NCI-H2107 treated with DMSO at 0.1 percent for 48 hours (cell line): Measurements from ENCODE around the gene SDHAF4.
"Not testable (repeated sequence)": the region's sequence is repeated elsewhere in the genome, so short reads cannot be mapped to it uniquely, and the experiment has no call there.

Experiments
- DNase-seq: peaks from one replicate; lab custom pipeline; 2025; ENCODE audit not compliant: unreplicated experiment; lab: John Stamatoyannopoulos, UW

The SDHAF4 gene

GRCh38 chr6:70566751-70567382 is at the start of gene SDHAF4:
TSS of gene SDHAF4 (plus strand) at chr6:70566930. CDS start at chr6:70566941, 11 bp downstream.
- peak; percentile 71 for DNase-seq

- no peak for DNase-seq
Measured at GRCh38 chr6:70518723-70519122, 48.0 kb upstream of the SDHAF4 start.

- no peak for DNase-seq
Measured at GRCh38 chr6:70520575-70520974, 46.2 kb upstream of the SDHAF4 start.

DNA sequence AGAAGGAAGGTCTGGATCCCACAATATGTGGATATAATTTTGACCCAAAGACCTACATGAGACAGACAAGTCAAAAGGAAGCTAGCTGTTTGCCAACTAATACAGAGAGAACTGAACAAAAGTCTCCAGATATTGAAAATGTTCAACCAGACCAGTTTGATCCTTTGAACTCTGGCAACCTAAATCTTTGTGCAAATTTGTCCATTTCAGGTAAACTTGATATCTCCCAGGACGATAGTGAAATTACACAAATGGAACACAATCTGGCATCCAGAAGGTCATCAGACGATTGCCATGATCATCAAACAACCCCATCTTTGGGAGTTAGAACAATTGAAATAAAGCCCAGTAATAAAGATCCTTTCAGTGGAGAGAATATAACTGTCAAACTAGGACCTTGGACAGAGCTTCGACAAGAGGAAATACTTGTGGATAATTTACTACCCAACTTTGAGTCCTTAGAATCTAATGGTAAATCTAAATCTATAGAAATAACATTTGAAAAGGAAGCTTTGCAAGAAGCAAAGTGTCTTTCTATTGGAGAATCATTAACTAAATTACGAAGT is 41.9 kb upstream of the SDHAF4 start:
- DNase-seq, result no peak

GRCh38 chr6:70527071-70527737 is 39.5 kb upstream of the SDHAF4 start:
- DNase-seq, result no peak

- DNase-seq, result no peak
Measured at GRCh38 chr6:70530023-70530422, 36.7 kb upstream of the SDHAF4 start.

- DNase-seq, result no peak
Measured at GRCh38 chr6:70531133-70531532, 35.6 kb upstream of the SDHAF4 start.

DNA sequence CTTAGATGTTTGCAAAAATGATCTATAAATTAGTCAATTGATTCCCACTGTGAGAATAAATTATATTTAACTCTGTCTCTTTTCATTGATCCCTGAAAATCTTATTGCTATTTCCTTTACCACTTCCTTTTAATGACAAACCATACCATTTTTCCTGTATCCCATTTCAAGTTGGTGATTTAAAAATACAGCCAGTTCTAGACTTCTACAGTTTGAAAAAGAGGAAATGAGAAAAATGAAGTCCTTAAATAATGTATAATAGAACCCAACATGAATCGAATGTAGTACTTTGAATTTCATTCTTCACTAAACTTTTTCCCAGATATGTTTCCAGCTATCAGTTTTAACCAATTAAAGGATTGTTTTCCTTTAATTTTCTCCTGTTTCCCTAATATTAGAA is 29.5 kb upstream of the SDHAF4 start:
- no peak for DNase-seq

DNA sequence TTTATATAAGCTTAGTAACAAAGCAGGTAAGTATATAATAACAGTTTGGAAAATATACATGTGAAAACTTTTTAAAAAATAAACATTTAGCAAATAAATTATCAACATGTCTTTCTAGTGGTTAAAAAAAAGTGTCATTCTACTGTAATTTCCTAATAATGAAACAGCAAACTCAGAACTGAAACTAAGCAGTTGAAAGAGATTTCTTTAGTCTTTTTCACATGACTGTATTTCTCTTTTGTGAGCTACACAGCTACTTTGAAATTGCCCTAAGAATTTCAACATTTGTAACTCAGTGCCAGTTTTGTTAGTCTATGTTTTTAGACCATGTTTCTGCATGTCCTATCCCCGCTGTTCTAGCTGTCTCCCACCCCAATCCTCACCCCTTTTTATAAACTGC is 28.4 kb upstream of the SDHAF4 start:
- DNase-seq, result no peak

GRCh38 chr6:70547313-70547712 is 19.4 kb upstream of the SDHAF4 start:
- no peak for DNase-seq

DNA sequence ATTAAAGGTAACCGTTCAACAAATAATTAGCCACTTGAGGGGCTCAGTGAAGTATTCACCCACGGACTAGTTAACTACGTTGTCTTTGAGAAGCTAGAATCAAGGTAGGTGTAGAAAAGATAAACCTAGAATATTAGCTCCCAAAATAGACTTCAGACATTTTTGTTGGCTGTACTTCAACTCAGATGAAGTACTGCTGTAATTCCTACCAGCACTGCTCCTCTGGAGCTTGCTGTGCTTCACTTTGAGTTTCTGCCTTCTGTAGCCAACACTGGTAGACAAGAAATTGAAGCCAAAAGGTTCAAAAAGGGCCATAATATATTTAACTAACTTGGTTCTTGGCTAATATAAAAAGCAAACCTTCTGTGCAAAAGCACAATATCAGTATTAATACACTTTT is 18.8 kb upstream of the SDHAF4 start:
- no peak for DNase-seq

- no peak for DNase-seq
Measured at GRCh38 chr6:70549327-70549726, 17.4 kb upstream of the SDHAF4 start.

DNA sequence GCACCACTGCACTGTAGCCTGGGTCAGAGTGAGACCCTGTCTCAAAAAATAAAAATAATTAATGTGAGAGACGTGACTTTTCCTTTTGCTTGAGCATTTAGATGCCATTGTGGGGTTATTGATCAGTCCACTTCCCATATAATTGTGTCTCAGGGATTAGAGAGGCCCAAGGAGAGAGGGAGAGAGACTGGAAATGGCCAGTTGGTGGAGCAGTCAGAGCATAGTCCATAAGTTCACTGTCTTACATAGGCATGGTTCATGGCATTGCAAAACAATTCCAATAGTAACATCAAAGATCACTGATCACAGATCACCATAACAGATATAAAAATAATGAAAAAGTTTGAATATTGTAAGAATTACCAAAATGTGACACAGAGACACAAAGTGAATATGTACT is 15.2 kb upstream of the SDHAF4 start:
- DNase-seq, result no peak

GRCh38 chr6:70552286-70552940 is 14.3 kb upstream of the SDHAF4 start:
- DNase-seq, result not testable (repeated sequence)

- DNase-seq, result no peak
Measured at GRCh38 chr6:70552974-70553373, 13.8 kb upstream of the SDHAF4 start.

GRCh38 chr6:70557998-70558397 is 8.7 kb upstream of the SDHAF4 start:
- DNase-seq, result no peak

GRCh38 chr6:70562401-70562800 is 4.3 kb upstream of the SDHAF4 start:
- not testable (repeated sequence) for DNase-seq

- DNase-seq, result no peak
Measured at GRCh38 chr6:70563530-70563929, 3.2 kb upstream of the SDHAF4 start.

- DNase-seq, result no peak
Measured at GRCh38 chr6:70574643-70575042, 7.9 kb downstream of the SDHAF4 start.

DNA sequence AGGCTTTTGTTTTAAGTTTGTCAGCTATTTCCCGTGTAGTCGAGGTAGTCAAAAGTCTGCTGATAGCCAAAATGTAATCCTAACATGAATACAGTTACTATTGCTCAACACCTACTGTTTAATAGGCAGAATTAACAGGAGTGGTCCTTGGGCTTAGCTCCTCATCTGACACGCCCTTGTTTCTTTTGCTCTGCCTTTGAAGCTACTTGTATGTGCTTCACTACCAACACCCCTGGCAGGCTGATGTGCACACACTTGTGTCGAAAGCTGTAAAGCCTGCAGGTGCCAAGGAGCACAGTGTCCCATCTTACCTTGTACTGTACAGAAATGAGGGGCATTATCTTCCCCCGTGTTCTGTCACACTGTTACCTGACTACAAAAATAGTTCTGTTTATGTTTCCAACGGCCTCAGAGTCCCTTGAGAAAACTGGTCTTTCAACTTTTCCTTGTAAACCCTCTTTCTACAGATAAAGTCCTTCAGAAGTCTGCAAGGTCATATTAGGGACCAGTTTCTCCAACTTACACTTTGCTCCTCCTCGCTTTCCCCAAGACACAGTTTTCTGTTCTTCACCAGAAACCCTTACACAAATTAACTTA is 9.3 kb downstream of the SDHAF4 start:
- no peak for DNase-seq

DNA sequence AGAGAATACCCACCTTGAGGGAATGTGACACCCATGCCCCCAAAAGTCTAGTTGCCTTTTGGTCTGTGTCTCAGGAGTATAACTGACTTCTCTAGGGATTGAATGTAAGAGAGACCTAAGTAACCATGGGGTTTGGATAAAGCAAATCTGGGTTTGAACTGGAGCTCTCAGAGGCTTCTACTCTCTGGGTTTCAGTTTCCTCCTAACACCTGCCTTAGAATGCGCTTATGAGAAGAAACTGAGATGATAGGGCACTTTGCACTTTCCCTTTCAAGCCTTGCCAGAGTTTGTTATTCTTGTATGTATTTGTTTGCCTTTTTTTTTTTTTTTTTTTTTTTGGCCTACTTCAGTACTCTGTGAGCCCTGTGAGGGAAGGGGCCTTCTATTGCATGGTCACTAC is 19.4 kb downstream of the SDHAF4 start:
- no peak for DNase-seq

DNA sequence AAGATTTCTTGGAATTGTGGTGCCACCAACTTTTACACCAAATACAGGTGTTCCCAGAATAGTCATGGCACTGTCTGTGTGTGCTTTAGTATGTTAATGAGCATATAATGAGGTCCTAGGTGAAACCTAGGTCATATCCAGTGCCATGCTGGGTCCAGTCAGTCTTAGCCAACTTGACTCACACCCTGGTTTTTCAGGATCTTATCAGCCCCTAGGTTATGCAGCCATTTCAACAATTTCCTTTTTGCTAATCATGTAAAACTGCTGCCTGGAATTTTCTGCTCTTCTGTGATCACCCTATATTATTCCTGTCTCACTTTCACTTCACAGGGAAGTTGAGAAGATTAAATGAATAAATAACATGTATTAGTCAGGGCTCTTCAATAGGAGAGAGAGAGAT is 23.7 kb downstream of the SDHAF4 start:
- no peak for DNase-seq
